GM19099 (cell line): ENCODE measurements around the gene CYRIA.

Source experiments
- POLR2A ChIP-seq: IDR thresholded peaks from 3 replicates; pipeline ENCODE4 v1.6.1; 2011; ENCODE audit warnings: low read depth; ENCODE audit not compliant: insufficient read length; ENCODE audit errors: extremely low read depth

CYRIA gene

GRCh38 chr2:16678964-16679363 is 13.3 kb upstream of the CYRIA start:
- TF ChIP-seq POLR2A = no peak

DNA sequence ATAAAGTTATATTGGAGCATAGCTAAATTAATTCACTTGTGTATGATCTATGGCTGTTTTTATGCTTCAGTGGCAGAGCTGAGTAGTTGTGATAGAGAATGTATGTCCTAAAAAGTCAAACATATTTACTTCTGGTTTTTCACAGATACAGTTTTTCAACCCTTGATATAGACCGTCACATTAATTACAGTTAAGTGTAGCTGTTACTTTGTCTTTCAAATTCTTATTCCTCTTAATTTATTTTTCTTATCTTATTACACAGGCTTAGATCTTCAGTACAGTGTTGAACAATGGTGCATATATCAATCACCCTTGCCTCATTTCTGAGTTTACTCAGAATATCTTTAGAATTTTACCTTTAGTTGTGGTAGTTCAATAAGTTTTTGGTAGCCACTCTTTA is 12.2 kb upstream of the CYRIA start:
- TF ChIP-seq POLR2A = no peak

- no peak for TF ChIP-seq POLR2A
Observed at GRCh38 chr2:16675781-16676180, 10.1 kb upstream of the CYRIA start.

DNA sequence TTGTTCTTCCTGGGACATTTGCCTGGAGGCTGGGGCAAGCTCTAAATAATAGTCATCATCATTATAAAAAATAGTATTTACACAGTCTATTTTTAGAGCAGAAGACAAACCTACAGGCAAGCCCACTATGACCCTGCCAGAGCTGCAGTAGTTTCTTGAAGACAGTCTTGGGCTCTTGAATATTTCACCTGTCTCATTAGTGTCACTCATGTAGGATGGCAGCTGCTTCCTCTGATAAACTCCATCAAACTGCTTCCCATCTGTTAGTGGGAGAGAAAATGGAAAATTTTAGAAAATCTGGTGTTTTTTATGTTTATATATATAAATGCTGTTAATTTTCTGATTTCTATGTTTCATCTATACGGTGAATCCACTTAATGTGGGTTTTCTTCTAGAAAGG is 8.5 kb upstream of the CYRIA start:
- no peak for TF ChIP-seq POLR2A

- TF ChIP-seq POLR2A = no peak
Observed at GRCh38 chr2:16671760-16672159, 6.1 kb upstream of the CYRIA start.

- no peak for TF ChIP-seq POLR2A
Observed at GRCh38 chr2:16669388-16669787, 3.8 kb upstream of the CYRIA start.

GRCh38 chr2:16666449-16666801 is 791 bp upstream of the CYRIA start:
- no peak for TF ChIP-seq POLR2A

GRCh38 chr2:16664809-16665747 is 556 bp downstream of the CYRIA start:
- no peak for TF ChIP-seq POLR2A

DNA sequence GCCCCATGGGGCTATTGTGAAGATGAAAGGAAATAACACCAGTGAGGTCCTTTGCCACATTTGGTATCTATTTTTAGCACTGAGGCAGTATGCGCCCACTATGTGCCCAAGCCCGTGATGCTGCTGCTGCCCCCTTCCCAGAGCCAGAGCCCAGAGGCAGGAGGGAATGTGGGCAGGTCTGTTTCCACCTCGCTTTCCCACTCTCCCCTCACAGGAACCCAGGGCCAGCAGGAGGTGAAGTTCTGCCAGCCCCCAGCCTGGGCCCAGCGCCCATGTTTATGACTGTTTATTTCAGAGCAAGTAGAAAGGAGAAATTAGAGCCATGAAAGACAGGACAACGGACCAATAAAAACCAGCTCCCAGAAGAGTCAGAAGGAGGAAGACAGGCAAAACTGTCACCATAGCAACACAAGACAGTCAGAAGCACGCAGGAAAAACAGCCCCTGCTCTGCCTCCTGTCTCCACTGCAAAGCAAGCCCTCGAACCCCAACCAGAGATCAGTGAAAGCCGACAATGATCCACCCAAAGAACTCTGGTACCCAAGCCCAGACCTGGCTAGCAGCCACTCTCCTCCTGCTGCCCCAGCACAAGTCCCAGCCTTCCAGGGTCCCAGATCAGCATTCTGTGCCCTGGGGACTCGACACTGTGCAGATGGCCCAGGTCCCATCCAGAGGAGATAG is 1.4 kb downstream of the CYRIA start:
- no peak for TF ChIP-seq POLR2A

DNA sequence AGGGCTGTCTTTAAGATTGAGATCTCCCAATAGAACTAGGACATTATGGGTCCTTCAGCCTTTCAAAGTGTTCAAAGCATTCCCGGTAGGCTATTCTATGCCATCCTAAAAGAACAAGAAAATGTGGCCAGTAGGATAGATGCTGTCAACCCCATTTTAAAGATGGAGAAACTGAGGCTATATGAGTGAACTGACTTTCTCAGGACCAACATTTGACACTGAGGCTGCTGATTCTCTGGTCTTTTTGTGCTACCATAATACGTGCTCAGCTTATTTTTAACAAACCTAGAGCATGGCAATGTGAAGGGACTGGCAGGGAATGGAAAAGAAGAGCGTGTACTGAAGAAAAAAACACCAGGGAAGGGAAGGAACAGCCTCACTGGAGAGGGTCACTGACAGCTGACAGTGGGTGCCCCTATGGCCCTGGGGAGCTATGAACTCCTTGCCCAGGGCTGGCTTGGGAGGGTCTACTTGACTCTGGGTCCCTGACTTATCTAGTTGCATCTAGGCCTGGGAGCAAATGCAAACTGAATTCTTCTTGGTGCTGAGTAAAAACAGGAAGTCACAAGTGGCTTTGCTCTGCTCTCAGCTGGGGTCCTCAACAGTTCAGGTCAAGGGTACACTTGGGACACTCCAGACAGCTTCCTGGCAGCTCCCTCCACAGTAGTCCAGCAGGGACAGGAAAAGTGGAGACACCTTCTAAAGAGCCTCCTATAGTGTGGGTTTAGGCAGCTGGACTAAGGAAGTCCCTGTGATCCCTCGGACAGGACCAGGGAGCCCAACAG is 2.3 kb downstream of the CYRIA start:
- no peak for TF ChIP-seq POLR2A

GRCh38 chr2:16661936-16662839 is 3.4 kb downstream of the CYRIA start:
- TF ChIP-seq POLR2A = no peak

GRCh38 chr2:16661526-16661925 is 4.1 kb downstream of the CYRIA start:
- no peak for TF ChIP-seq POLR2A

DNA sequence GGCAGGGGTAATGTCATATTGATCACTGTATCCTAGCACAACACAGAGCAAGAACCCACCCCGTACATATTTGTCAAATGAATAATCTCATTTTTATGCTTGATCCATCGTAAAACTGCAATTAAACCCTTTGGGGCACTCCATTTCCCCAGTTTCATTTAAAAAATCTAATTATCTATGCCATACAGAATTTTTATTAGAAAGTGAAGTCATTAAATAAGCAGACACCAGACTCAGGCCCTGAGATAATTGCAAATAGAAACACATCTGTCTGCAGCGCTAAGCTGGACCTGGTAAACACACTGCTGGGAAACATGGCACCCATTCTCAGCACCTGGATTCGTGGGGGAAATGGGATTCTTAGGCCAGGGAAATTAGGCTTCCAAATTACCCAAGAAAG is 5.1 kb downstream of the CYRIA start:
- TF ChIP-seq POLR2A = no peak

DNA sequence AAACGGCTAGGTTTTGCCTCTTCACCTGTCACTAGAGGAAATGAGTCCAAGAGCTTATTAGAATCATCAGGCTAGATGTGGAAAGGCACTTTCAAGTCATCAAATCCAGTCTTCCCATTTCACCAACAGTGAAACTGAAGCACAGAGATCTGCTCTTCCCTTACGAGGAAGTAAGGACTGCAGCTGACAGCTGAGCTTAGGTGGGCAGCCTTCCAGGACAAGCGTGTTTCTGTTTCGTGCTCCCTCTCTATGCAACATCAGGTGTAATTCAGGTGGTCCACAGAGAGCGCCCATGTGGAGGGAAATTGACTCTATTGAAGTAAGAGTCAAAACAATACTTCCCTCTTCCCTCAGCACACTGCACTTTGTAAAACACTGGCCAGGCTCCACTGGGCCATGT is 5.5 kb downstream of the CYRIA start:
- TF ChIP-seq POLR2A = no peak

GRCh38 chr2:16658076-16658739 is 7.4 kb downstream of the CYRIA start:
- TF ChIP-seq POLR2A = no peak

DNA sequence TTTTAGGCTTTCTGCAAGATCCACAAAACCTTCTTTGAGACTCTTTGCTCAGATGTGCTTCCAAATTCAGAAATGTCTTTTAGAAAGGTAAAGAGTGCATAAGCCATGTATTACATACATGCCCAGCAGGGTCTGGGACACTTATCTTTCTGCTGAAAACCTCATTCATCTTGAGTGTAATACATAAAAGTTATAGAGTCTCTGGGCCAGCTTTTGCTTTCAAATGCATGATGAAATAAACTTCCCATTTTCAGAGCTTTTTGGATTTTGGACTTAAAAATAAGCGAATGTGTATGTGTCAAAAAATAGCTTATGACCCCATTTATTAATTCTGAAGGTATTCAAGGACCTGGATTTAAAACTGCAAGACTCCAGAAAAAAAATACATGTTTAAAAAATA is 8.0 kb downstream of the CYRIA start:
- no peak for TF ChIP-seq POLR2A
